Measurements from ENCODE around the gene SMYD3. TPM values are rescaled to one million over a fixed set of nuclear protein-coding genes. Genes with fewer than 3 reads are reported as not detected.

SMYD3 gene
- total and polyA plus RNA-seq, 10 of the 15 experiments (the other 5 are each of a cell fraction or from before 2014, with no cell fraction given): 18.3 to 54.0 (median 24.8) TPM

DNA sequence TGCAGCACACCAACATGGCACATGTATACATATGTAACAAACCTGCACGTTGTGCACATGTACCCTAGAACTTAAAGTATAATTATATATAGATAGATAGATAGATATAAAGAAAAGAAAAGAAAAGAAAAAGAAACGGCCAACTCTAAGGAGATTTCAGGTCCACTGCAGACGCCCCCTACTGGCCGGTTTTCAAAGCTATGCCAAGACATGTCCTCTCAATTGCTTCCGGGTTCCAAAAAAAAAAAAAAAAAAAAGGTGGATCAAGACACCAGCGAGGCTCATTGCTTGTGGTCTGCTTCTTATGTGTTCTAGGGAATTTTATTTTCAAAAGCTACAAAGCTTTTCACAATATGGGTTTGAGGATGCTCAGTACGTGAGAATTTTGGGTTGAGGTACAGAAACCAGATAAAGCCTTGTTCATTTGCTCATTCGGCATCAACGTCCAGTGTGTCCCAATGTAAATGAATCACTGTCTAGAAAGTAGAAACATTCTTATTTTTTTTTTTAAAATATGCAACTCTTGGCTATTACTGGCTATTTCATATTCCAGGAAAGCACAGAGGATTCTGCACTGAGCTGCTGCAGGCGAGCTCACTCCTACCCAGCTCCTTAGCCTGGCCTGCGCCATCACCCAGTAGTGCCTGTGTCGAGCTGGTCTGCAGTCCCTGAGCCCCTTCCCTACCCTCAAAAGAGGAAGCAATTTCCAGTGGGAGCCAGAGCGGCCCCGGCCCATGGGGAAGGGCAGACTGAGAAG is 709.3 kb downstream of the SMYD3 start:
- intact Hi-C loops (cut with micrococcal nuclease; ENCODE audit: unreplicated experiment): no loop called here
- Histone ChIP-seq H3K27ac (ENCODE audit: control insufficient read depth, insufficient read depth) (no peak overlapping the region), H3K79me2 (ENCODE audit: control insufficient read depth, insufficient read depth, low read length) (no peaks in the 10 kb centered on the region), H3K9me3 (replicated peaks; ENCODE audit: control insufficient read depth, insufficient read depth, low read length) (no peaks in the 10 kb centered on the region), H3K27me3 (replicated peaks in 1 of 2; ENCODE audit: control insufficient read depth in 2 of 2, insufficient read depth in 2 of 2, low read length in 1 of 2) (no peaks in the 10 kb centered on the region), H3K4me2 (ENCODE audit: control insufficient read depth, insufficient read depth) (no peak overlapping the region), H3K36me3 (ENCODE audit: control insufficient read depth in 2 of 2, insufficient read depth in 2 of 2, low read length in 1 of 2) (no peaks in the 10 kb centered on the region), H3K4me1 (ENCODE audit: control insufficient read depth, insufficient read depth, low read length) (no peaks in the 10 kb centered on the region), H2AFZ (ENCODE audit: control insufficient read depth, low read depth, low read length) (no peak overlapping the region), H3K4me3 (no peak overlapping the region), H4K20me1 (ENCODE audit: control insufficient read depth, insufficient read depth) (no peaks in the 10 kb centered on the region), H3K9ac (ENCODE audit: control insufficient read depth, insufficient read depth, low read length) (no peak overlapping the region)
- in situ Hi-C loops (cut with MboI): no loop called here
- SMC1A ChIA-PET (ENCODE audit: uncharacterized antibody, unreplicated experiment): interaction anchor here (0.8 to 3.4 kb wide), 3 partner anchors 11 to 91 kb away, joined by 3 to 11 read pairs (median 4); no protein-coding TSS in a partner anchor
- RAD21 ChIA-PET (ENCODE audit: unreplicated experiment): no interaction called here
- no TSS peak for BruUV-seq (replicated peaks)
- WGBS (ENCODE audit: insufficient coverage, insufficient replicate concordance, low lambda C conversion rate, missing lambda C conversion rate): 65% methylated on average over 14 of the region's 14 CpGs
- CTCF ChIA-PET: interaction anchor here (0.6 to 4.8 kb wide), 13 partner anchors 8 to 360 kb away, joined by 3 to 23 read pairs (median 3); no protein-coding TSS in a partner anchor
- POLR2A ChIA-PET: no interaction called here
- no peak for TF ChIP-seq HDAC2 (IDR thresholded peaks at IDR 0.05)
- peak; percentile 6; the same call in 1 of the 2 replicates for TF ChIP-seq SMC3 (IDR thresholded peaks at IDR 0.05; ENCODE audit: borderline replicate concordance, low read length)
- peak; percentile 12 to 48 (median 15); a peak in 2 of 6 replicates for TF ChIP-seq CTCF (IDR thresholded peaks at IDR 0.05 in 2 of 3, conservative IDR thresholded peaks at IDR 0.05 in 1 of 3; ENCODE audit: control insufficient read depth in 2 of 3, extremely low read depth in 1 of 3, insufficient read depth in 1 of 3, low read depth in 3 of 3, low read length in 3 of 3)
- FAIRE-seq (no peak), ATAC-seq (no peak), DNase-seq (ENCODE audit: low read depth, low spot score) (no peak)
